GM19240 (cell line): ENCODE results near the gene SIRPA.
"Not testable (repeated sequence)": the region's sequence is repeated elsewhere in the genome, so short reads cannot be mapped to it uniquely, and the experiment has no call there.

Experiments
- DNase-seq: peaks from one replicate; pipeline ENCODE4 v3.0.0; 2011; ENCODE audit warnings: low spot score; ENCODE audit not compliant: insufficient read length

SIRPA gene

GRCh38 chr20:1906361-1907051 lies 11.3 kb downstream of the SIRPA start:
- DNase-seq: no peak

GRCh38 chr20:1907586-1907985 lies 12.4 kb downstream of the SIRPA start:
- no peak for DNase-seq

GRCh38 chr20:1908191-1908590 lies 13.0 kb downstream of the SIRPA start:
- no peak for DNase-seq

- no peak for DNase-seq
These were observed 13.9 kb downstream of the SIRPA start for GRCh38 chr20:1909097-1909496.

- DNase-seq: no peak
These were observed 16.3 kb downstream of the SIRPA start for GRCh38 chr20:1911536-1911935.

GRCh38 chr20:1912053-1912452 lies 16.8 kb downstream of the SIRPA start:
- no peak for DNase-seq

GRCh38 chr20:1912646-1913045 lies 17.4 kb downstream of the SIRPA start:
- DNase-seq: no peak

- DNase-seq: not testable (repeated sequence)
These were observed 20.0 kb downstream of the SIRPA start for GRCh38 chr20:1915233-1915632.

- DNase-seq: no peak
These were observed 20.5 kb downstream of the SIRPA start for GRCh38 chr20:1915725-1916124.

- DNase-seq: no peak
These were observed 22.6 kb downstream of the SIRPA start for GRCh38 chr20:1917786-1918185.

GRCh38 chr20:1918491-1919165 lies 23.4 kb downstream of the SIRPA start:
- DNase-seq: no peak

- no peak for DNase-seq
These were observed 25.0 kb downstream of the SIRPA start for GRCh38 chr20:1920252-1920651.

- DNase-seq: no peak
These were observed 25.6 kb downstream of the SIRPA start for GRCh38 chr20:1920826-1921225.

- DNase-seq: not testable (repeated sequence)
These were observed 26.8 kb downstream of the SIRPA start for GRCh38 chr20:1921985-1922384.

GRCh38 chr20:1922786-1923185 lies 27.6 kb downstream of the SIRPA start:
- no peak for DNase-seq

GRCh38 chr20:1924910-1925861 lies 30.0 kb downstream of the SIRPA start:
- no peak for DNase-seq

GRCh38 chr20:1926237-1926636 lies 31.0 kb downstream of the SIRPA start:
- no peak for DNase-seq

GRCh38 chr20:1927217-1927616 lies 32.0 kb downstream of the SIRPA start:
- DNase-seq: no peak

GRCh38 chr20:1928154-1928553 lies 32.9 kb downstream of the SIRPA start:
- no peak for DNase-seq

- no peak for DNase-seq
These were observed 33.6 kb downstream of the SIRPA start for GRCh38 chr20:1928782-1929181.

- no peak for DNase-seq
These were observed 34.3 kb downstream of the SIRPA start for GRCh38 chr20:1929460-1929859.

- no peak for DNase-seq
These were observed 35.0 kb downstream of the SIRPA start for GRCh38 chr20:1930165-1930564.
